Measurements from ENCODE around the gene LTF.

Gene LTF

GRCh38 chr3:46478341-46478740, 13.6 kb upstream of the LTF start:
- Histone ChIP-seq H3K9me3 (ENCODE audit: control insufficient read depth, insufficient read depth, low read length) (no peaks in the 10 kb centered on the region), H4K20me1 (ENCODE audit: control insufficient read depth, insufficient read depth, low read depth, low read length) (no peaks in the 10 kb centered on the region), H3K9me2 (replicated peaks; ENCODE audit: control insufficient read depth, low read length) (no peaks in the 10 kb centered on the region), H3K4me3 (ENCODE audit: low read length) (no peak overlapping the region), H3F3A (ENCODE audit: control insufficient read depth, insufficient read depth) (no peaks in the 10 kb centered on the region), H3K36me3 (ENCODE audit: control insufficient read depth, low read length) (no peaks in the 10 kb centered on the region), H3K4me1 (ENCODE audit: control insufficient read depth, low read length) (no peaks in the 10 kb centered on the region), H3K79me2 (ENCODE audit: control insufficient read depth, low read length) (no peaks in the 10 kb centered on the region), H3K27ac (ENCODE audit: low read depth, low read length) (no peak overlapping the region), H3K27me3 (ENCODE audit: control insufficient read depth, low read length) (peaks cover 39% of the 10 kb centered on the region), H3K4me2 (ENCODE audit: low read length) (no peak overlapping the region)
- no peak for TF ChIP-seq CTCF (IDR thresholded peaks at IDR 0.05; ENCODE audit: low read depth, low read length, poor library complexity, severe bottlenecking)
- no peak for TF ChIP-seq EZH2phosphoT487 (IDR thresholded peaks at IDR 0.05; ENCODE audit: borderline replicate concordance, low read length)

GRCh38 chr3:46477756-46478155, 13.1 kb upstream of the LTF start:
- Histone ChIP-seq H3K4me2 (ENCODE audit: low read length) (no peak overlapping the region), H3K4me3 (ENCODE audit: low read length) (no peak overlapping the region), H3K79me2 (ENCODE audit: control insufficient read depth, low read length) (no peaks in the 10 kb centered on the region), H3K9me2 (replicated peaks; ENCODE audit: control insufficient read depth, low read length) (no peaks in the 10 kb centered on the region), H3K36me3 (ENCODE audit: control insufficient read depth, low read length) (no peaks in the 10 kb centered on the region), H3K27ac (ENCODE audit: low read depth, low read length) (no peak overlapping the region), H3K9me3 (ENCODE audit: control insufficient read depth, insufficient read depth, low read length) (no peaks in the 10 kb centered on the region), H3F3A (ENCODE audit: control insufficient read depth, insufficient read depth) (no peaks in the 10 kb centered on the region), H3K4me1 (ENCODE audit: control insufficient read depth, low read length) (no peaks in the 10 kb centered on the region), H4K20me1 (ENCODE audit: control insufficient read depth, insufficient read depth, low read depth, low read length) (no peaks in the 10 kb centered on the region), H3K27me3 (ENCODE audit: control insufficient read depth, low read length) (peaks cover 40% of the 10 kb centered on the region)
- TF ChIP-seq EZH2phosphoT487 (IDR thresholded peaks at IDR 0.05; ENCODE audit: borderline replicate concordance, low read length) (no peak), CTCF (IDR thresholded peaks at IDR 0.05; ENCODE audit: low read depth, low read length, poor library complexity, severe bottlenecking) (no peak)

- Histone ChIP-seq H3K9me3 (ENCODE audit: control insufficient read depth, insufficient read depth, low read length) (no peaks in the 10 kb centered on the region), H3F3A (ENCODE audit: control insufficient read depth, insufficient read depth) (no peaks in the 10 kb centered on the region), H3K36me3 (ENCODE audit: control insufficient read depth, low read length) (no peaks in the 10 kb centered on the region), H3K4me2 (ENCODE audit: low read length) (no peak overlapping the region), H3K27me3 (ENCODE audit: control insufficient read depth, low read length) (peaks cover 45% of the 10 kb centered on the region), H3K79me2 (ENCODE audit: control insufficient read depth, low read length) (no peaks in the 10 kb centered on the region), H3K9me2 (replicated peaks; ENCODE audit: control insufficient read depth, low read length) (no peaks in the 10 kb centered on the region), H3K4me3 (ENCODE audit: low read length) (no peak overlapping the region), H3K27ac (ENCODE audit: low read depth, low read length) (no peak overlapping the region), H4K20me1 (ENCODE audit: control insufficient read depth, insufficient read depth, low read depth, low read length) (no peaks in the 10 kb centered on the region), H3K4me1 (ENCODE audit: control insufficient read depth, low read length) (no peaks in the 10 kb centered on the region)
- TF ChIP-seq EZH2phosphoT487 (IDR thresholded peaks at IDR 0.05; ENCODE audit: borderline replicate concordance, low read length), result no peak
- no peak for TF ChIP-seq CTCF (IDR thresholded peaks at IDR 0.05; ENCODE audit: low read depth, low read length, poor library complexity, severe bottlenecking)
These were observed 12.4 kb upstream of the LTF start for GRCh38 chr3:46477145-46477544.

- H3K4me1 ChIP-seq (ENCODE audit: control insufficient read depth, low read length), result no peaks in the 10 kb centered on the region
- H4K20me1 ChIP-seq (ENCODE audit: control insufficient read depth, insufficient read depth, low read depth, low read length), result no peaks in the 10 kb centered on the region
- no peaks in the 10 kb centered on the region for H3K9me2 ChIP-seq (replicated peaks; ENCODE audit: control insufficient read depth, low read length)
- H3K9me3 ChIP-seq (ENCODE audit: control insufficient read depth, insufficient read depth, low read length), result no peaks in the 10 kb centered on the region
- H3K4me3 ChIP-seq (ENCODE audit: low read length), result no peak overlapping the region
- TF ChIP-seq EZH2phosphoT487 (IDR thresholded peaks at IDR 0.05; ENCODE audit: borderline replicate concordance, low read length), result no peak
- TF ChIP-seq CTCF (IDR thresholded peaks at IDR 0.05; ENCODE audit: low read depth, low read length, poor library complexity, severe bottlenecking), result no peak
- H3K27ac ChIP-seq (ENCODE audit: low read depth, low read length), result no peak overlapping the region
- no peak overlapping the region for H3K4me2 ChIP-seq (ENCODE audit: low read length)
- peaks cover 44% of the 10 kb centered on the region for H3K27me3 ChIP-seq (ENCODE audit: control insufficient read depth, low read length)
- H3F3A ChIP-seq (ENCODE audit: control insufficient read depth, insufficient read depth), result no peaks in the 10 kb centered on the region
- no peaks in the 10 kb centered on the region for H3K36me3 ChIP-seq (ENCODE audit: control insufficient read depth, low read length)
- no peaks in the 10 kb centered on the region for H3K79me2 ChIP-seq (ENCODE audit: control insufficient read depth, low read length)
These were observed 8.0 kb upstream of the LTF start for GRCh38 chr3:46472736-46473135.
